NCI-H2029 (cell line): Measurements from ENCODE around the gene IL37.
"Not testable (repeated sequence)": the region's sequence is repeated elsewhere in the genome, so short reads cannot be mapped to it uniquely, and the experiment has no call there.

Experiments
- DNase-seq: peaks from one replicate; lab custom pipeline; 2025; lab: John Stamatoyannopoulos, UW

IL37 gene

GRCh38 chr2:112923237-112923966, 12.4 kb downstream of the IL37 start:
- DNase-seq, result no peak

DNA sequence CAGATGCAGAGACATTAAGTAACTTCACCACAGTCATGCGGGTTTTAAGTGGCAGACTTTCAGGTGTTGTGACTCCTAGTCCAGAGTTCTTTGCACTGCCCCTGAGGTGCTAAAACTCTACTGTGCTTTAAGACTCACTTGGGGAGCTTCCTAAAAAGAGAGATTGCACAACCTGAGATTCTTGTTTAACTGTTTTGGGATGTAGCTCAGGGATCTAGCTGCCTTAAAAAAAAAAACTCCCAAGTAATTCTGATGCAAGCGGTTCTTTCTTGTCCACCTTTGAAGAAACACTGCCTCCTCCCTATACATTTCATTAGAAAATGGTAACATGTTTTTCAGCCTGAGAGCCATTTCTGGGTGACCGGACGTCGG, 13.0 kb downstream of the IL37 start:
- DNase-seq, result no peak

DNA sequence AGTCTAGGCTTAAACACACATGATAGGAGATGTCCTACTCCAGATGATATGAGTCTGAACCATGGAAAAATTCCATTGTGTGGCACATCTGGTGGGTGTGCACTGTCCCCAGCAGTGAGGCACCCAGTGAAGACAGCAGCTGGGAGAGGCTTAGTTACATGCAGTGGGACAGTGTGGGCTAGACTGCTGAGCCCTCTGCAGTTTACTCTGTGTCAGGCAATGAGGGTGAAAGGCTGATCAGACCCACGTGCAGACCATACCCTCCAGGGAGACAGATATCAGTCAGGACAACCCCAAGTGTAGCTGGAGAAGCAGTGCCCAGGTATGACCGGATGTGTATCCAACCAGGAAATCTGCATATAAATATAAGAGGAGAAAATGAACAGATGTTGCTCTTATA, 13.4 kb downstream of the IL37 start:
- DNase-seq, result no peak

DNA sequence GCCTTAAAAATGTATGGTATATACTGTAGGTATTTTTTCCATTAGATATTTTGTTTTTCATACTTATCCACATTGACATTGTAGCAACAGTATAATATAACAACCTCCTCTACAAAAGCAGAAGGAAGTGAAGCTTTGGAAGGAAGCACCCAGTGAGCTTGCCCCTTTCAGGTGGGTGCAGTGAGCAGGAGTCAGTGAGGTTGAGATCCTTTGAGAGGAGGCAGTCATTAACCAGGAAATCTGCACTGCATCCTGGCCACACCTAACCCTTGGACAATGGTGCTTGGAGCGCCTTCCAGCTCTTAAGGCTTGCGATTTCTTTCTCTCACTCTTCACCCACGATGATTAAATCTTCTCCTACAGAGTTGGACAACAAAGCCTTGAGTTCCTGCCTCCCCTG, 13.9 kb downstream of the IL37 start:
- no peak for DNase-seq

- DNase-seq, result no peak
Measured at GRCh38 chr2:112926707-112927106, 15.7 kb downstream of the IL37 start.

- DNase-seq, result no peak
Measured at GRCh38 chr2:112927745-112928144, 16.8 kb downstream of the IL37 start.

GRCh38 chr2:112933261-112933660, 22.3 kb downstream of the IL37 start:
- no peak for DNase-seq

DNA sequence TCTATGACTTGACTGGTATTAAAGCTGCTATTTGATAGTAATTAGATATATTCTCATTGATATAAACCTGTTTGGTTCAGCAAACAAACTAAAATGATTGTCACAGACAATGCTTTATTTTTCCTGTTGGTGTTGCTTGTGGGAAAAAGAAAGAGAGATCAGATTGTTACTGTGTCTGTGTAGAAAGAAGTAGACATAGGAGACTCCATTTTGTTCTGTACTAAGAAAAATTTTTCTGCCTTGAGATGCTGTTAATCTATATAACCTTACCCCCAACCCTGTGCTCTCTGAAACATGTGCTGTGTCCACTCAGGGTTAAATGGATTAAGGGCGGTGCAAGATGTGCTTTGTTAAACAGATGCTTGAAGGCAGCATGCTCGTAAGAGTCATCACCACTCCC, 23.2 kb downstream of the IL37 start:
- not testable (repeated sequence) for DNase-seq

DNA sequence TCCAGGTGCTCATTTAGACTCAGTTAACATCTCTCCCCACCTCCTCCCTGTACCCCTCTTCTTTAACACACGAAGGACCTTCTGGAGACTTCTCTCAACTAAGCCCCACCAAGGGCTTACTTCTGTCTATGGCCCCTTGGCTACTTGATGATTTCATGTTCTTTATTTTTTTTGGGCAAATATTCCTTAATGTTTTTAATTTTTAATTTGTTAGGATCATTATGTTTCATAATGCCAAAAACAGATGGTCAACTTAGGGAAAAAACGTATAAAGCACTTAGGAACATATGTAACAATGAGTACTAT, 25.9 kb downstream of the IL37 start:
- DNase-seq, result no peak

GRCh38 chr2:112938904-112939303, 27.9 kb downstream of the IL37 start:
- DNase-seq, result no peak

GRCh38 chr2:112939425-112939824, 28.5 kb downstream of the IL37 start:
- no peak for DNase-seq

- DNase-seq, result no peak
Measured at GRCh38 chr2:112940859-112941625, 30.1 kb downstream of the IL37 start.

DNA sequence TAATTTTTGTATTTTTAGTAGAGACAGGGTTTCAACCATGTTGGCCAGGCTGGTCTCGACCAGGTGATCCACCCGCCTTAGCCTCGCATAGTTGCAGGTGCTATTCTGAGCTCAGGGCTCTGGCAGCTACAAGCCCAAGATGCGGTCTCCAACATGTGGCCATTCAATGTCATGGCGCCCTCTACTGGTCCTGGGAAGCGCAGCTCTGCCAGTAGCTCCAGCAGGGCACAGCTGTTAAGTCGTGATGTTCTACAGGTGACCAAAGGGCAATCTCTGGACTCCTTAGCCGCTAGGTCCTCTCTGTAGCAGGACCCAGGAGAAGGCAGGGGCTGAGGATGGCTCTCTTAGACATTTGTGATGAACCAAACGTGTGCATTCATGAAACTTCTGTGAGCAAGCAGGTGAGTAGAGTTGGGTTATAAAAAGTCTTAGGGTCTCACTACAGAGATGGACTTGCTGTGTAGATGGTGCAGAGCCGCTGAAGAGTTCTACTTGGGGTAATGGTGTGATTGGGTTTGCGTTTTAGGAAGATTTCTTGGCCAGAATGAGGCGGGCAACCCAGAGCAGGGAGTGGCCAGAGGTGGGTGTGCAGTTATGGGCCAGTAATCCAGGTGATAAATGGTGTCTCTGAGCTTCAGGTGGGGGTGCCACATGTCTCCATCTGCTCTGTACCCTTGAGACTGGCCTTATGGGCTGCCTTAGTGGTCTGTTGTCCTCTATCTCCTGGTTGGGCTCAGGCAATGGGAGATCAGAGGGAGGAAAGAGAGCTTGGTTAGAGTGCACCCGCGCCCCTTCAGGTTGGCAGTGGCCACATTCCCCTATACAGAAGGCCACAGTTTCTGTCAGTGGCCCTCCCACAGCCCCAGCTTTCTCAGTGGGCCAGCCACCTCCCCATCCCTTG, 31.0 kb downstream of the IL37 start:
- DNase-seq, result peak; percentile 47

GRCh38 chr2:112942654-112943002, 31.7 kb downstream of the IL37 start:
- no peak for DNase-seq

- DNase-seq, result no peak
Measured at GRCh38 chr2:112944971-112945370, 34.0 kb downstream of the IL37 start.

DNA sequence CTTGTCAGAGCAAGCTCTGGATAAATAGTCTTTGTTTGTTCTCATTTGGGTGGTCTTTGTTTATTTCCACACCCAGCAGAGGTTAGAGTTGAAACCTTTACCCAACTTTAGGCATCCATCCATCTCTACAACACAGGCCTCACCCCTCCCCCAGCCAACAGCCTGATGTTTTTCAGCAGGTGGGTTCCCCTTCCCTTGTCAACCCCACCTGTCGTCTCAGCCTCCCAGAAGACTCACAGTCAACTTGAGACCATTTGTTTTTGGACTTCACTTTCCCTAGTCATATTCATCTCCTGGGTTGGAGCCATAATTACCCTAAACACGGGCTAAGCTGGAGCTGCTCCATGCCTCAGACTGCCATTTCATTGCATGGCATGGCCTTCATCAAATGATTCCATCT, 35.1 kb downstream of the IL37 start:
- no peak for DNase-seq

- no peak for DNase-seq
Measured at GRCh38 chr2:112947374-112947773, 36.4 kb downstream of the IL37 start.

DNA sequence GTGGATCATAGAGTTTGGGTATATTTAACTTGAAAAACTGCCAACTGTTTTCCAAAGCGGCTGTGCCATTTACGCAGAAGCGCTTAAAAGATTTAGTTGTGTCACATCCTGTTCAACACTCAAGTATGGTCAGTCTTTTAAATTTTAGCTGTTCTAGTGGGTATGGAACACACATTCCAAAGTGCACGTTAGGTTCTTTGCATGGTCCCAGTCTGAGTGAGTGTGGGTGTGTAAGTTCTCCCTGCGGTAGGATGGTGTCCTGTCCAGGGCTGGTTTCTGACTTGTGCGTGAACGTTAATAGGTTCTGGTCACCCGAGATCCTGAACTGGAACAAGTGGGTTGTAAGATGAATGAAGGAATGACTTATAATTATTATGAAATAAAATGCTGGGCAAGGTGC, 38.5 kb downstream of the IL37 start:
- DNase-seq, result peak; percentile 60

GRCh38 chr2:112954364-112954763, 43.4 kb downstream of the IL37 start:
- no peak for DNase-seq

DNA sequence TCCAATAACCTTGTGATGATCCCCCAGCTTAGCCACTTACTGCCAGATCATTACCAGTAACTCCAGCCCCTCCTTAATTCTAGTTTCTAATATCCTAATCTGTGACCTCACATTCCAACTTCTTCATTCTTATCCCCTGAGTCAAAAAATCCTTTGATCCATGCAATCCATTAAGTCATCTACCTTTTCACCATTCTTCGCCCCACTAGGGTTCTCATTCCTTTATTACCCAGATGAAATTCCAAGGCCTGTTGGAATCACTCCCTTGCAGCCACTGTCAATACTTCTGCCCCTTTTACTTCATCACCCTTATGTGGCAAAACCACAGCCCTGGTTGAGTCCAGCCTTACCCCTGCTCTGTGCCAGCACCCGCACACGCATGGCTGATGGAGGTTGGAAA, 46.5 kb downstream of the IL37 start:
- DNase-seq, result no peak

DNA sequence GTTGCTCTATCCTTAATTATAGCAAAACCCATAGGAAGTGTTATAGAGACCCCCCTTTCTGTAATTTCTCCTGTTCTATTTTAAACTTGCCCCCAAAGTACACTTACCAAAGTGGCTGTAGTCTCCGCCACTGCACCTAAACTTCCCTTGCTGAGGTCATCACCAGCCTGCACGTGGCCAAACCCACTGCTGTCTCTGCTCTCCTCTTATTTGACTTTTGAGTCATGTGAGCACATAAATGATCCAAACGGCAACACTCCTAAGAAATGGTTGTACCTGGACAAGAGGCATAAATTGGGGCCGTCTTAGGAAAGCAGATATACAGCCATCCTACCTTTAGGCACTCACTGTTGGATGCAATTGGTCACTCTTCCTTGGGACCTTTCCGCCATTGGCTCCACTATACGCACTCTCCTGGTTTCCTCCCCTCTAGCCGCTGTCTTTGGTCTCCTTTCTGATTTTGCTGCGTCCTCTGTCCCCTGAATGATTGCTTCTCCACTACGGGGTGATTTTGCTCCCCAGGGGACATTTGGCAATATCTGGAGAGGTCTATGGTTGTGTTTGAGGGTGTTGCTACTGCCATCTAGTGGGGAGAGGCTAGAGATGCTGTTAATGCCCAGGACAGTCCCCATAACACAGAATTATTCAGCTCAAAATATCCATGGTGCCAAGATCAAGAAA, 47.6 kb downstream of the IL37 start:
- DNase-seq, result peak; percentile 17

DNA sequence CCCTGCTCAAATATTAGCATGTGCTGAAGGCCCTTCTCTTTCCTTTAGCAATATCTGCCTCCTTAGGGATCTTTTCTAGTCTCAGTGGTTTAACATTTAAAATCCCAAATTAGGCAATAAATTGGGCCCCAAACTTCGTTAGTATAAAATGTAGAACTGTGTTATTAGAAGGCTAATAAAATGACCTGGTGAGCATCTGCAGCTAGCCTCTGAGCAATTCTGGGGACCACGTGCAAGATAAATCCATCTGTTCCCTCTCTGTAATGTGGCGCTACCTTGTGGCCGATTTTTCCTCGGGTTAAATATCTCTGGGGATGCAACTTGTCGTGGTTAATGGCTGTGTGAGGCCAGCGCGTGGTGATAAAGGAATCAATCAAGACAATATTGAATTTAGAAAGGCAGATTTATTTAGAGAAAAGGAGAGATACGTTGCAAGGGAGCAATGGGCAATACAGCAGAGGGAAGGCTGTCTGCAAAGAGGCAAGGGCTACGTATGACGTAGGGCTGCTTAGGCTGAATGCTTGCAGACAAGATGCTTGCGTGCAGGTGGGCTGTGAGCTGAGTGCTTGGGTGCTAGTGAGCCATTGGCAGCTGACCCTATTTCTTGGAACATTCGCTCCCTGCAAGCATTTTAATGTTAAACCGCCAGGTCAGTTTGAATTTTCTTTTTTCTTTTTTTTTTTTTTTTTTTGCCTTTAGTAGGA, 48.3 kb downstream of the IL37 start:
- no peak for DNase-seq
